NB4 (cell line): ENCODE measurements around the gene GRHL3.

Experiments used
- DNase-seq: peaks from one replicate; pipeline ENCODE4 v3.0.0; 2010; ENCODE audit warnings: low read depth
- H3K4me3 ChIP-seq: one replicate; pipeline ENCODE4 v1.5.1; 2011; ENCODE audit warnings: mild to moderate bottlenecking, low read depth, low read length, moderate library complexity
- MAX ChIP-seq: IDR thresholded peaks from 2 replicates; pipeline ENCODE4 v1.6.1; 2011; ENCODE audit warnings: low read depth, low read length
- MYC ChIP-seq: IDR thresholded peaks from 2 replicates; pipeline ENCODE4 v1.6.1; 2011; ENCODE audit warnings: low read depth, low read length
- POLR2A ChIP-seq: IDR thresholded peaks from 2 replicates; pipeline ENCODE4 v1.6.1; 2011; ENCODE audit warnings: mild to moderate bottlenecking; ENCODE audit not compliant: insufficient read length; ENCODE audit errors: extremely low read depth
- TF ChIP-seq, protein P1 (sequence below): IDR thresholded peaks from one replicate; pipeline ENCODE4 v1.5.1; 2012; ENCODE audit warnings: low read depth, low read length

Gene GRHL3

DNA sequence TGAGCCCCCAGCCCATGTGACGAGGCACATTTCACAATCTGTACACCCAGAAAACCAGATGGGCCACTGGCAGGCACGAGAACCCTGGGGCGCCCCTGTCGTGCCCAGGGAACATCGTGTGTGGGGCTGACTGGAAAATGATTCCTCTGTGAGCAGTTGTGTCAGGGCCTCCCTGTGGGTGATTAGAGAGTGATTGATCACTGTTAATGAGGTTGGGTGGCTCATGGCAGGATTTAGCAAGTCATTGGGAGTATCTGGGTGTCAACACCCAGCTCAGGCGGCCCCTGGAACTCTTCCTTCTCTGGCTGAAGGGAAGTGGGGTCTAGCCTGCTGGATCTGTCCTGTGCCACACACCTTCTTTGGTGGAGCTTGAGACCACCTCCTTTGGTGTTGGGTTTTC lies 5.7 kb downstream of the GRHL3 start:
- DNase-seq, result no peak
- H3K4me3 ChIP-seq, result no peak overlapping the region
- no peak for TF ChIP-seq POLR2A
- TF ChIP-seq, protein P1, sequence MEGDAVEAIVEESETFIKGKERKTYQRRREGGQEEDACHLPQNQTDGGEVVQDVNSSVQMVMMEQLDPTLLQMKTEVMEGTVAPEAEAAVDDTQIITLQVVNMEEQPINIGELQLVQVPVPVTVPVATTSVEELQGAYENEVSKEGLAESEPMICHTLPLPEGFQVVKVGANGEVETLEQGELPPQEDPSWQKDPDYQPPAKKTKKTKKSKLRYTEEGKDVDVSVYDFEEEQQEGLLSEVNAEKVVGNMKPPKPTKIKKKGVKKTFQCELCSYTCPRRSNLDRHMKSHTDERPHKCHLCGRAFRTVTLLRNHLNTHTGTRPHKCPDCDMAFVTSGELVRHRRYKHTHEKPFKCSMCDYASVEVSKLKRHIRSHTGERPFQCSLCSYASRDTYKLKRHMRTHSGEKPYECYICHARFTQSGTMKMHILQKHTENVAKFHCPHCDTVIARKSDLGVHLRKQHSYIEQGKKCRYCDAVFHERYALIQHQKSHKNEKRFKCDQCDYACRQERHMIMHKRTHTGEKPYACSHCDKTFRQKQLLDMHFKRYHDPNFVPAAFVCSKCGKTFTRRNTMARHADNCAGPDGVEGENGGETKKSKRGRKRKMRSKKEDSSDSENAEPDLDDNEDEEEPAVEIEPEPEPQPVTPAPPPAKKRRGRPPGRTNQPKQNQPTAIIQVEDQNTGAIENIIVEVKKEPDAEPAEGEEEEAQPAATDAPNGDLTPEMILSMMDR, result no peak
- no peak for TF ChIP-seq MAX
- no peak for TF ChIP-seq MYC

DNA sequence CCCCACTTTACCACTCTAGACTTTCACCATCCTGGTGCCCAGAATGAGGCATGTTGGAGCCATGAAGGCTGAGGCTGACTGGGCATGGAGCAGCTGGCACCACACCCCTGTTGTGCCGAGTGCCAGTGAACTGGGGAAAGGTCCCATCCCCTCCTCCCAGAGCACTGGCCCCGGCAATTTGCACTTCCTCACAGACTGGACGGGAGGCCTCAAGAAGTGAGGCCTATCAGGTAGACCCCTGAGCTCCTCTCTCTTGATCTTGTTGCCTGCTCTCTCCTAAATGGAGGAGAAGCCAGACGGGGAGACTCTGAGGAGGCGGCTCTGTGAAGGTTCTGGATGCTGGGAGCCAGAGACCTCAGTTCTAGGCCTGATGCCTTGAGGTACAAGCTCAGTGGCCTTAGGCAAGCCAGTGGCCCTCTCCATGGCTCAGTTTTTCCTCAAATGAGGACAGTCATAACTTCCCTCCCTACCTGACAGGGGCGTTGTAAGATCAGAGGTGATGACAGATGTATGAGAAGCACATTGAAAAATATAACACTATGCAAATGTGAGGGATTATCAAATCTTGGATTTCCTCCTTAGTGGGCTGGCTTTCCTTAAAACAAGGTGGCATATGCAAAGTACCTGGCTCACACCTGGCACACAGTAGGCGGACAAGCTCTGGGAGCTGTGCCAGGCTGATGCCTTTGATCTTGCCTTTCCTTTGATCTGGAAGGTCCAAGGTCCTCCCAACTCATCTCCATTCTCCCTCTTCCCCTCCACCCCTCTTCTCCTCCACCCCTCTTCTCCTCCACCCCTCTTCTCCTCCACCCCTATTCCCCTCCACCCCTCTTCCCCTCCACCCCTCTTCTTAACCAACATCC lies 6.7 kb downstream of the GRHL3 start:
- no peak for DNase-seq
- TF ChIP-seq MAX (no peak), POLR2A (no peak), MYC (no peak)
- TF ChIP-seq, protein P1, result no peak
- no peak overlapping the region for H3K4me3 ChIP-seq

GRCh38 chr1:24327486-24327885 lies 8.3 kb downstream of the GRHL3 start:
- no peak for DNase-seq
- H3K4me3 ChIP-seq, result no peak overlapping the region
- TF ChIP-seq POLR2A (no peak), MAX (no peak), MYC (no peak)
- TF ChIP-seq, protein P1, result no peak

GRCh38 chr1:24327891-24328290 lies 8.7 kb downstream of the GRHL3 start:
- TF ChIP-seq MYC, result no peak
- TF ChIP-seq, protein P1, result no peak
- no peak for TF ChIP-seq MAX
- no peak for TF ChIP-seq POLR2A
- no peak for DNase-seq
- H3K4me3 ChIP-seq, result no peak overlapping the region

GRCh38 chr1:24329331-24329730 lies 10.2 kb downstream of the GRHL3 start:
- H3K4me3 ChIP-seq, result no peak overlapping the region
- TF ChIP-seq POLR2A (no peak), MYC (no peak), MAX (no peak)
- TF ChIP-seq, protein P1, result no peak
- DNase-seq, result no peak
